ENCODE measurements around the gene EXOC6B. TPM values are rescaled to one million over a fixed set of nuclear protein-coding genes. Genes with fewer than 3 reads are reported as not detected.

EXOC6B gene
- total RNA-seq, 2 donors from 2014 or later, result 51.3 to 68.9 TPM

DNA sequence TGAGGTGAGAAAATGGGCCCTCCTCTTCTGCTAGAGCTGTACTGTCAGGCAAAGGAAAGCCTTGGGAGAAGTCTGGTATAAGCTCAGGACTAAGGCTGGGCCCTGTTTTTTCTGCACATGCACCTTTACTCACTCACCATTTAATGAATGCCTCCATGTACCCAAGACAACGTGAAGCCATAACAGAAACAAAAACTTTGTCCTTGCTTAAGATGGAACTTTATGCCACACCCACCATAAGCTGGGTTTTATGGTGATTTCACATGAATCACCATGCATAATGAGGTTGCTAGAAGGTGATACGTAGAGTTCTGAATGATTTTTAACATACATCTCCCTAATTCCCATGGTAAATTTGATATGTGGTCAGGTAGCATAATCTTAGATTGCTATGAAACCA lies 614.5 kb downstream of the EXOC6B start:
- H3K9me3 ChIP-seq (ENCODE audit: control insufficient read depth, low read length), result no peaks in the 10 kb centered on the region
- H3K27ac ChIP-seq (ENCODE audit: low read depth, low read length), result no peak overlapping the region
- no peaks in the 10 kb centered on the region for H3K4me1 ChIP-seq (ENCODE audit: control insufficient read depth, insufficient read depth, low read length)
- 98 to 100% methylated on average over 1 to 2 of the region's 2 CpGs for WGBS, 2 experiments (ENCODE audit: insufficient coverage in 1 of 2, insufficient read length in 1 of 2)
- H3K9me3 Mint-ChIP-seq, result no peaks in the 10 kb centered on the region
- no peak for DNase-seq
- H3K36me3 ChIP-seq (ENCODE audit: control insufficient read depth, insufficient read depth, low read length), result no peaks in the 10 kb centered on the region
- H3K4me3 Mint-ChIP-seq, result no peak overlapping the region
- H3K9ac ChIP-seq (ENCODE audit: extremely low read depth, low read length, poor library complexity, severe bottlenecking), result no peak overlapping the region
- no peaks in the 10 kb centered on the region for H3K27me3 ChIP-seq (ENCODE audit: control insufficient read depth, insufficient read depth, low read length, poor library complexity, severe bottlenecking)
- no peaks in the 10 kb centered on the region for H3K27me3 Mint-ChIP-seq (ENCODE audit: insufficient read depth)
- H3K4me1 Mint-ChIP-seq, result peaks cover 2% of the 10 kb centered on the region
- H3K27ac Mint-ChIP-seq, result no peak overlapping the region
- TF ChIP-seq, protein P1, sequence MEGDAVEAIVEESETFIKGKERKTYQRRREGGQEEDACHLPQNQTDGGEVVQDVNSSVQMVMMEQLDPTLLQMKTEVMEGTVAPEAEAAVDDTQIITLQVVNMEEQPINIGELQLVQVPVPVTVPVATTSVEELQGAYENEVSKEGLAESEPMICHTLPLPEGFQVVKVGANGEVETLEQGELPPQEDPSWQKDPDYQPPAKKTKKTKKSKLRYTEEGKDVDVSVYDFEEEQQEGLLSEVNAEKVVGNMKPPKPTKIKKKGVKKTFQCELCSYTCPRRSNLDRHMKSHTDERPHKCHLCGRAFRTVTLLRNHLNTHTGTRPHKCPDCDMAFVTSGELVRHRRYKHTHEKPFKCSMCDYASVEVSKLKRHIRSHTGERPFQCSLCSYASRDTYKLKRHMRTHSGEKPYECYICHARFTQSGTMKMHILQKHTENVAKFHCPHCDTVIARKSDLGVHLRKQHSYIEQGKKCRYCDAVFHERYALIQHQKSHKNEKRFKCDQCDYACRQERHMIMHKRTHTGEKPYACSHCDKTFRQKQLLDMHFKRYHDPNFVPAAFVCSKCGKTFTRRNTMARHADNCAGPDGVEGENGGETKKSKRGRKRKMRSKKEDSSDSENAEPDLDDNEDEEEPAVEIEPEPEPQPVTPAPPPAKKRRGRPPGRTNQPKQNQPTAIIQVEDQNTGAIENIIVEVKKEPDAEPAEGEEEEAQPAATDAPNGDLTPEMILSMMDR (conservative IDR thresholded peaks at IDR 0.05), result no peak
- no peaks in the 10 kb centered on the region for H3K36me3 Mint-ChIP-seq (ENCODE audit: low read depth)
- no peak overlapping the region for H3K4me3 ChIP-seq (ENCODE audit: low read length)

- WGBS, 2 experiments (ENCODE audit: insufficient coverage in 1 of 2, insufficient read length in 1 of 2), result 87% methylated on average over 2 of the region's 2 CpGs; no CpG with 5 or more reads in 1 of the 2 experiments
- no peak overlapping the region for H3K4me3 ChIP-seq (ENCODE audit: low read length)
- no peaks in the 10 kb centered on the region for H3K9me3 ChIP-seq (ENCODE audit: control insufficient read depth, low read length)
- Mint-ChIP-seq H3K9me3 (no peaks in the 10 kb centered on the region), H3K4me3 (no peak overlapping the region), H3K36me3 (ENCODE audit: low read depth) (no peaks in the 10 kb centered on the region), H3K4me1 (peaks cover 2% of the 10 kb centered on the region), H3K27ac (no peak overlapping the region), H3K27me3 (ENCODE audit: insufficient read depth) (no peaks in the 10 kb centered on the region)
- H3K36me3 ChIP-seq (ENCODE audit: control insufficient read depth, insufficient read depth, low read length), result no peaks in the 10 kb centered on the region
- no peaks in the 10 kb centered on the region for H3K4me1 ChIP-seq (ENCODE audit: control insufficient read depth, insufficient read depth, low read length)
- no peaks in the 10 kb centered on the region for H3K27me3 ChIP-seq (ENCODE audit: control insufficient read depth, insufficient read depth, low read length, poor library complexity, severe bottlenecking)
- TF ChIP-seq, protein P1 (conservative IDR thresholded peaks at IDR 0.05), result no peak
- H3K27ac ChIP-seq (ENCODE audit: low read depth, low read length), result no peak overlapping the region
- DNase-seq, result no peak
- H3K9ac ChIP-seq (ENCODE audit: extremely low read depth, low read length, poor library complexity, severe bottlenecking), result no peak overlapping the region
Measured at GRCh38 chr2:72210470-72210869, 615.4 kb downstream of the EXOC6B start.

DNA sequence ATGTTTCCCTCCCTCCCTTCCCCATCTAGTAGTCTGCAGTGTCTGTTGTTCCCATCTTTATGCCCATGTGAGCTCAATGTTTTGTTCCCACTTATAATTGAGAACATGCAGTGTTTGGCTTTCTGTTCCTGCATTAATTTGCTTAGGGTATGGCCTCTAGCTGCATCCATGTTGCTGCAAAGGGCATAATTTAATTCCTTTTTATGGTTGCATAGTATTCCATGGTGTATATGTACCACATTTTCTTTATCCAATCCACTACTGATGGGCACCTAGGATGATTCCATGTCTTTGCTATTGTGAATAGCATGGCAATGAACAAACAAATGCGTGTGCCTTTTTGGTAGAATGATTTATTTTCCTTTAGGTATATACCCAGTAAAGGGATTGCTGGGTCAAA lies 617.6 kb downstream of the EXOC6B start:
- Mint-ChIP-seq H3K27ac (no peak overlapping the region), H3K27me3 (ENCODE audit: insufficient read depth) (no peaks in the 10 kb centered on the region), H3K4me3 (no peak overlapping the region), H3K9me3 (no peaks in the 10 kb centered on the region), H3K4me1 (peaks cover 2% of the 10 kb centered on the region), H3K36me3 (ENCODE audit: low read depth) (no peaks in the 10 kb centered on the region)
- H3K27me3 ChIP-seq (ENCODE audit: control insufficient read depth, insufficient read depth, low read length, poor library complexity, severe bottlenecking), result no peaks in the 10 kb centered on the region
- H3K27ac ChIP-seq (ENCODE audit: low read depth, low read length), result no peak overlapping the region
- no peaks in the 10 kb centered on the region for H3K36me3 ChIP-seq (ENCODE audit: control insufficient read depth, insufficient read depth, low read length)
- no peaks in the 10 kb centered on the region for H3K4me1 ChIP-seq (ENCODE audit: control insufficient read depth, insufficient read depth, low read length)
- TF ChIP-seq, protein P1 (conservative IDR thresholded peaks at IDR 0.05), result no peak
- 90 to 100% methylated on average over 1 of the region's 1 CpG for WGBS, 2 experiments (ENCODE audit: insufficient coverage in 1 of 2, insufficient read length in 1 of 2)
- no peaks in the 10 kb centered on the region for H3K9me3 ChIP-seq (ENCODE audit: control insufficient read depth, low read length)
- no peak for DNase-seq
- H3K9ac ChIP-seq (ENCODE audit: extremely low read depth, low read length, poor library complexity, severe bottlenecking), result no peak overlapping the region
- no peak overlapping the region for H3K4me3 ChIP-seq (ENCODE audit: low read length)
